DOHH2 (cell line): ENCODE data around the gene ANAPC2.

Experiments used
- H3F3A ChIP-seq: fragments of 200-600 bp; sonication (generic), shearing (Covaris generic); 2 replicates; pipeline ENCODE4 v1.6.0; 2016; ENCODE audit warnings: antibody characterized with exemption, mild to moderate bottlenecking; ENCODE audit not compliant: control insufficient read depth, insufficient read depth
- H3K27ac ChIP-seq: fragments of 200-600 bp; sonication (generic); 2 replicates; pipeline ENCODE4 v1.5.1; 2014; ENCODE audit warnings: low read depth, mild to moderate bottlenecking, low read length, moderate library complexity
- H3K27me3 ChIP-seq: fragments of 200-600 bp; sonication (generic); 2 replicates; pipeline ENCODE4 v1.6.1; 2014; ENCODE audit warnings: mild to moderate bottlenecking, low read length, mixed read lengths; ENCODE audit not compliant: control insufficient read depth
- H3K36me3 ChIP-seq: fragments of 200-600 bp; sonication (generic); 2 replicates; pipeline ENCODE4 v1.6.1; 2014; ENCODE audit warnings: mild to moderate bottlenecking, low read length, moderate library complexity, mixed read lengths; ENCODE audit not compliant: control insufficient read depth
- H3K4me1 ChIP-seq: fragments of 200-600 bp; sonication (generic); 2 replicates; pipeline ENCODE4 v1.6.1; 2014; ENCODE audit warnings: mild to moderate bottlenecking, low read length, mixed read lengths; ENCODE audit not compliant: control insufficient read depth
- H3K4me2 ChIP-seq: fragments of 200-600 bp; sonication (generic); 2 replicates; pipeline ENCODE4 v1.6.0; 2014; ENCODE audit warnings: mild to moderate bottlenecking, low read length, moderate library complexity
- H3K4me3 ChIP-seq: fragments of 200-600 bp; sonication (generic); 2 replicates; pipeline ENCODE4 v1.5.1; 2014; ENCODE audit warnings: mild to moderate bottlenecking, low read length, mixed read lengths
- H3K79me2 ChIP-seq: fragments of 200-600 bp; sonication (generic); 2 replicates; pipeline ENCODE4 v1.6.1; 2014; ENCODE audit warnings: mild to moderate bottlenecking, low read length, mixed read lengths; ENCODE audit not compliant: control insufficient read depth
- H3K9me2 ChIP-seq: fragments of 200-600 bp; sonication (generic); replicated peaks from 2 replicates; pipeline ENCODE4 v1.6.1; 2014; ENCODE audit warnings: mild to moderate bottlenecking, low read length, mixed read lengths; ENCODE audit not compliant: control insufficient read depth
- H3K9me3 ChIP-seq: fragments of 200-600 bp; sonication (generic); 2 replicates; pipeline ENCODE4 v1.6.1; 2014; ENCODE audit warnings: antibody characterized with exemption, low read length, mixed read lengths; ENCODE audit not compliant: control insufficient read depth, insufficient read depth
- H4K20me1 ChIP-seq: fragments of 200-600 bp; sonication (generic); 2 replicates; pipeline ENCODE4 v1.6.0; 2014; ENCODE audit warnings: low read depth, mild to moderate bottlenecking, antibody characterized with exemption, low read length, moderate library complexity; ENCODE audit not compliant: control insufficient read depth, insufficient read depth
- EZH2phosphoT487 ChIP-seq: fragments of 200-600 bp; sonication (generic); IDR thresholded peaks from 2 replicates; pipeline ENCODE4 v1.6.1; 2017; ENCODE audit warnings: borderline replicate concordance, mild to moderate bottlenecking, antibody characterized with exemption, low read length, moderate library complexity, mixed read lengths
- TF ChIP-seq, protein P1 (sequence below): fragments of 200-600 bp; sonication (generic); IDR thresholded peaks from one replicate; pipeline ENCODE4 v1.5.1; 2014; ENCODE audit warnings: antibody characterized with exemption, mild to moderate bottlenecking, low read depth, low read length; ENCODE audit not compliant: poor library complexity, severe bottlenecking

The ANAPC2 gene

DNA sequence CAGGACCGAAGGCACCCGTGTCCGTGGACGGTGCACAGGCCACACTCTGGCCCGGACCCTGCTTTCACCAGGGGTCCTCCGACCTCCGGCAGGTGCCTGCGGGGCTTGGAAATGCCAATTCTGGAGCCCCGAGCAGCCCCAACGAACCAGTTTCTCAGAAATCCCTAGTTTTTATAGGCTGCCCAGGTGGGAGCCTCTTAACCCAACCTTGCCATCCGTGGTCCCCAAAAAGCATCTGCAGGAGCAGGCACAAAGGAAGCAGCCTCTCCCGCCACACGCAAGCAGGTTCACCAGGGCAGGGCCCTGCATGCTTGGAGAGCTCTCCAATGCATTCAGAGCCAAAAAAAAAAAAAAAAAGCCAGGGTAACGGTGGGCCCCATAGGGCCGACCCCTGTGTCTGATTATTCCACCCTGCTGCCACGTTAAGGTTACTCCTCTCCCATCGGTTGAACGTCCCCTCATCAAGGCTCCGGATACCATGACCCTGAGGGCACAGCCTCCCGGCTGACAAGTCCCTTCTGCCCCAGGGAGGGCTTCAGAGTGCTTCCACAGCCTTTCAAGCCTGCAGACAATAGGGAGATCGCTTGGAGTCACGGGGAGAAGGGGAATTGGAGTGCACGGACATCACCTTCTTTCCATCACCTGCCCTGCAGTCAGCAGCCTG is 13.0 kb upstream of the ANAPC2 start:
- Histone ChIP-seq H3K27me3 (no peaks in the 10 kb centered on the region), H3K27ac (peak overlapping the region; percentile 63), H3F3A (peaks cover 6% of the 10 kb centered on the region), H3K4me2 (peak overlapping the region; percentile 92), H3K9me2 (no peaks in the 10 kb centered on the region), H3K36me3 (peaks cover 16% of the 10 kb centered on the region), H3K79me2 (peaks cover 76% of the 10 kb centered on the region), H3K9me3 (no peaks in the 10 kb centered on the region), H3K4me1 (peaks cover 61% of the 10 kb centered on the region), H4K20me1 (peaks cover 8% of the 10 kb centered on the region; the same call in 1 of the 2 replicates), H3K4me3 (peak overlapping the region; percentile 96)
- TF ChIP-seq, protein P1, sequence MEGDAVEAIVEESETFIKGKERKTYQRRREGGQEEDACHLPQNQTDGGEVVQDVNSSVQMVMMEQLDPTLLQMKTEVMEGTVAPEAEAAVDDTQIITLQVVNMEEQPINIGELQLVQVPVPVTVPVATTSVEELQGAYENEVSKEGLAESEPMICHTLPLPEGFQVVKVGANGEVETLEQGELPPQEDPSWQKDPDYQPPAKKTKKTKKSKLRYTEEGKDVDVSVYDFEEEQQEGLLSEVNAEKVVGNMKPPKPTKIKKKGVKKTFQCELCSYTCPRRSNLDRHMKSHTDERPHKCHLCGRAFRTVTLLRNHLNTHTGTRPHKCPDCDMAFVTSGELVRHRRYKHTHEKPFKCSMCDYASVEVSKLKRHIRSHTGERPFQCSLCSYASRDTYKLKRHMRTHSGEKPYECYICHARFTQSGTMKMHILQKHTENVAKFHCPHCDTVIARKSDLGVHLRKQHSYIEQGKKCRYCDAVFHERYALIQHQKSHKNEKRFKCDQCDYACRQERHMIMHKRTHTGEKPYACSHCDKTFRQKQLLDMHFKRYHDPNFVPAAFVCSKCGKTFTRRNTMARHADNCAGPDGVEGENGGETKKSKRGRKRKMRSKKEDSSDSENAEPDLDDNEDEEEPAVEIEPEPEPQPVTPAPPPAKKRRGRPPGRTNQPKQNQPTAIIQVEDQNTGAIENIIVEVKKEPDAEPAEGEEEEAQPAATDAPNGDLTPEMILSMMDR, result no peak

DNA sequence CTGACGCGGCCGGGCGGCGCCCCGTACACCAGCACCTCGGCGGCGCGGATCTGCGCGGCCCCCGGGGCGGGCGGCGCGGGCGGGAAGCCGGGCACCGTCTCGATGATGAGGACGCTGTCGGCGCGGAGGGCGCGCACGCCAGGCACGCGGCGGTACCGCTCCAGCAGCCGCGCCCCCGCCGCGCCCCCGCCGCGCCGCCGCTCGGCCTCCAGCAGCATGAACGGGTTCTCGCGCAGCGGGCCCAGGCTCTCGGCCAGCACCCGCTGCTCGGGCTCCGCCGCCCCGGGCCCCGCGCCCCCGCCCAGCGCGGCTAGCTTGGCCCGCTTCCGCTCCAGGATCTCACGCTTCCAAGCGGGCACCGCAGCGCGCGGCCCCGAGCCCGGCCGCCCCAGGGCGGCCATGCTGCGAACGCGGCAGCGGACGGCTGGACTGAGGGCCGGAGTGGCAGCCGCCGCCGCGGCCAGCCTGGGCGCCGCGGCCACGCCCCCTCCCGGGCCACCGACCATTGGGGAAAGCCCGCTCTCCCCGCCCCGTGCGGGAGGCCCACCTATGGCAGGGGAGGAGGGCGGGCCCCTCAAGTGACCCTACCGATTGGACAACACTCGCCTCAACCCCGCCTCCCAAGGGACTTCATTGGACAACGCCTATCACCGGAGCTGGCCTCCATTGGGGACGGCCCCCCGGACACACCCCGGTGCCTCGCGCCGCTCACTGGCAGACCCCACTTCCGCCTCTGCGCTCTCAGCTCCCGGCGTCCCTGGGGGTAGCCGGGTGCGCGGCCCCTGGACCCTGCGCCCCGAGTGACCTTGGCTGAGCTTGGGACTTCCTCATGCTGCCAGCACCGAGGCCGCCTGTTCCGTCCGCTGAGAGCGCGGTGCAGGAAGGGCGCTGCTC is 12.2 kb upstream of the ANAPC2 start, which contains the start of gene TPRN:
TPRN (minus strand) TSS at position 431 of the 894 bp plus-strand sequence; CDS start at position 401, 30 bp downstream.
- Histone ChIP-seq H3K27me3 (no peaks in the 10 kb centered on the region), H3K9me3 (no peaks in the 10 kb centered on the region), H3K4me3 (peak within 1 kb of the TSS; percentile 96), H3K79me2 (peaks cover 68% of the 10 kb centered on the region), H3K36me3 (peaks cover 10% of the 10 kb centered on the region), H3K27ac (peak within 1 kb of the TSS; percentile 63), H3K4me1 (peaks cover 58% of the 10 kb centered on the region), H3F3A (peaks cover 6% of the 10 kb centered on the region), H3K9me2 (no peaks in the 10 kb centered on the region), H3K4me2 (peak within 1 kb of the TSS; percentile 92), H4K20me1 (peaks cover 3% of the 10 kb centered on the region; the same call in 1 of the 2 replicates)
- TF ChIP-seq, protein P1, result no peak
- TF ChIP-seq EZH2phosphoT487, result no peak

- peaks cover 8% of the 10 kb centered on the region for H3K36me3 ChIP-seq
- H3K79me2 ChIP-seq, result peaks cover 58% of the 10 kb centered on the region
- H3K9me2 ChIP-seq, result no peaks in the 10 kb centered on the region
- H3K4me1 ChIP-seq, result peaks cover 56% of the 10 kb centered on the region
- H3K4me2 ChIP-seq, result peak overlapping the region; percentile 40
- H3K27ac ChIP-seq, result no peak overlapping the region
- TF ChIP-seq, protein P1, result no peak
- no peak for TF ChIP-seq EZH2phosphoT487
- peaks cover 6% of the 10 kb centered on the region for H3F3A ChIP-seq
- H3K27me3 ChIP-seq, result no peaks in the 10 kb centered on the region
- H3K4me3 ChIP-seq, result peak overlapping the region; percentile 44
- no peaks in the 10 kb centered on the region for H3K9me3 ChIP-seq
- H4K20me1 ChIP-seq, result peaks cover 3% of the 10 kb centered on the region; the same call in 1 of the 2 replicates
Observed at GRCh38 chr9:137199411-137200121, 11.2 kb upstream of the ANAPC2 start.
